HuH-7 (cell line): ENCODE data around the gene PDE9A.

ENCODE experiments used
- DNase-seq: peaks from one replicate; pipeline ENCODE4 v3.0.0; 2011; ENCODE audit warnings: low spot score

PDE9A gene

GRCh38 chr21:42672699-42673458 is 19.5 kb downstream of the PDE9A start:
- no peak for DNase-seq

GRCh38 chr21:42673633-42674328 is 20.4 kb downstream of the PDE9A start:
- no peak for DNase-seq

DNA sequence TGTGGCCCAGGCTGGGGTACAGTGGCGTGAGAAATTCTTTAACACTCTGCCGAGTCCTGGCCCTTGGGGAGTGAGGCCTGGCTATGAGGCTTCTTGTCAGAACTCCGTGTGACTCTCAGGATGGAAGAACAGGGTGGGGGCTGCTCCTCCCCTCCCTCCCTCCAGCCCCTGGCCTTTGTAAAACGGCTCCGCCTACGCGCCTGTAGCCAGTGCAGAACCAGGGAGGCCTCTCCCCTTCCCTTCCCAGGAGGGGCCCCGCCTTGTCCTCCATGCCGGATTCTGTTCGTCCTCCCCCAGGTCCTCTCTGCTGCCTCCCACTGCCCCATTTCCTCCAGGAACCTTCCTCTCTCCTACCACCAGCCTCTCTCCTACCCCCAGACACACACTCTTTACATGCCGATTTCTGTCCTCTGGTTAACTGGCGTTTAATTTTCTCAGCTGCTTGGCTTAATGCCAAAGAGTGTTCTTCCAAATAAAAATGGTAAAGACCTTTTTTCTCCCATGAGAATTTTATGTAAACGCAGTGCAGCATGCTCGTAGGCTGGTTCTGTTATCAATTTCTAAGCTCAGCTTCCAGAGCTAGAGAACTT is 21.0 kb downstream of the PDE9A start:
- no peak for DNase-seq

DNA sequence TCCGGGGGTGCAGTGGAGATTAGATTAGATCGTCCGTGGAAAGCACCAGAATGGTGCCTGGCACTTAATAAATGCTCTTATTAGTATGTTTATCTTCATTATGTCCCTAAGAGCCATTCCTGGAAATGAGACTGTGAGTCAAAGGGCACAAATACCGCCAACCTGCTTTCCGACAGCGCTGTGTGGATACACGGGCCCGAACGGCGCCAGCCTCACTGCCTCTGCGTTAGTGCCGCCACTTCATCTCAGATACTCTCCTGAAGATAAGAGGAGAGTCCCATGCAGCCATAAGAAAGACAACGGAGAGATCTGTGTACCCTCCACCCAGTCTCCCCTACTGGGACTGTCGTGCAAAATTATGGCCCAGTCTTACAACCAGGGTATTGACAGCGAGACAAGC is 22.0 kb downstream of the PDE9A start:
- no peak for DNase-seq

DNA sequence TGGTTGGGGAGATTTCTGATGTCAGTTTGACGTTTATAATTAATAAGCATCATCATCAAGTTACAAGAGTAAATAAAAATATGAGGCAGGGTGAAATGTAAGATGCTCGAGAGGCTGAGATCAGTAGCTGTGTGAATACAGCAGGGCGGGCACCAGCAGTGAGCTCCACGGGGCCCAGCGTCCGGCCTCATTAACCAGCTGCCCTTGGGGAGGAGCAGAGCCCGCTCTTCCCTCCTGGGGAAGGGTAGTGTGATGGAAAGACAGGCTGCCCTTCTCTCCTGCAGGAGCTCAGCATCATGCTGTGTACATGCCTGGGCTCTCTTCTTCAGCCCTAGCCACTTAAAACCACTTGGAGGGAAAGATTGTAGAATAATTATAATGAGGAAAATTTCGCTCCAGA is 23.4 kb downstream of the PDE9A start:
- DNase-seq: no peak

GRCh38 chr21:42677339-42678321 is 24.2 kb downstream of the PDE9A start:
- DNase-seq: no peak

GRCh38 chr21:42678618-42679295 is 25.3 kb downstream of the PDE9A start:
- DNase-seq: no peak

- DNase-seq: no peak
Measured at GRCh38 chr21:42679319-42680057, 26.1 kb downstream of the PDE9A start.

DNA sequence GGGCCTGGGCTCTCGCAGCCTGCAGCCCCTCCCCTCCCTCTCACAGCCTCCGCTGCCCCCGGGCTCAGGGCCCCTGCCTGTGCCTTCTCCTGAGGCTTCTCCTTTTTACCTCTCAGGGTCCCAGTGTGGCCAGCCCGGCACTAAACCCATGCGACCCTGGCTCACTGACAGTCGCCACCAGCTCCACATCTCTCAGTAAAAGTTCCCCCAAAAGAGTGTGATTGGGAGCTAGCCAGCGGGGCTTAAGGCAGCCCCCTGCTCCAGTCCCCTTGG is 26.6 kb downstream of the PDE9A start:
- DNase-seq: no peak

- DNase-seq: no peak
Measured at GRCh38 chr21:42680429-42680828, 27.0 kb downstream of the PDE9A start.

DNA sequence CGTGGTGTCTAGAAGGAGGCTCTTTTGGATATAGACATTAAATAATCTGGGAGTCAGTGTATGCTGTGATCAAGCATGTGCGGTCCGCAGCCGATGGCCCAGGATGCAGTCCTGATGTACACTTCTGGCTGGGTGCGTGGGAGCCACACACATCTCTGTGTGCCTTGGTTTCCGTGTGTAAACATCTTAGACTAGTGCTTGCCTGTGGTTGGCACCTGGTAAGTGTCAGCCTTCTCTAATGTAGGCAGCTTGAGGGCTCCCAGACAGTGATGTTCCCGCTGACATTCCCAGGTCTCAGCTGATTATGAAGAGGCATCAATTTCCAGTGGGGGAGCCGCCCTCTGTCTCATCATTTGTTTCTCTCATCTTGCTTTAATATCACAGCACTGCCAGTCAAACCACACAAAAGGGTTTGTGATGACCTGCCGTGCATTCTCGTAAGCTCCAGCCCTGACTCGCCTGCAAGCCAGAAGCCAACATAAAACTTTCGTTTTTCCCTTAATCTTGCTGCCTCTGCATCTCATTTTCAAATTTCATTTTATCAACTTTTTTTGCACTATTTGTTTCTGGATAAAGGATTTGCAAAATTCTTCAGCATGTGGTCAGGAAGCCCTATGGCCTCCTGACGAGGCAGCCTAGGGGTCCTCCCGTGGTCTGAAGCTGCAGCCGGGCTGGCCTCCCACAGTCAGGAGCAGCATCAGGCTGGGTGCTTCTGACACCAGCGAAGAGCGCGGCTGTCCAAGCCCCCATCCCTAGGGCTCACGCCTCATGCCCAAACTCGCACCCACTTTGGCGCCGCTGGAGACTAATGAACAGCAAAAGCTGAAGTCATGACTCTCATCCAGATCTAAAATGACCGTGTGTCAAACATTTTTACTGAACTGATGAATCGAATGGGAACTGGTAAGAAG is 28.1 kb downstream of the PDE9A start:
- no peak for DNase-seq

DNA sequence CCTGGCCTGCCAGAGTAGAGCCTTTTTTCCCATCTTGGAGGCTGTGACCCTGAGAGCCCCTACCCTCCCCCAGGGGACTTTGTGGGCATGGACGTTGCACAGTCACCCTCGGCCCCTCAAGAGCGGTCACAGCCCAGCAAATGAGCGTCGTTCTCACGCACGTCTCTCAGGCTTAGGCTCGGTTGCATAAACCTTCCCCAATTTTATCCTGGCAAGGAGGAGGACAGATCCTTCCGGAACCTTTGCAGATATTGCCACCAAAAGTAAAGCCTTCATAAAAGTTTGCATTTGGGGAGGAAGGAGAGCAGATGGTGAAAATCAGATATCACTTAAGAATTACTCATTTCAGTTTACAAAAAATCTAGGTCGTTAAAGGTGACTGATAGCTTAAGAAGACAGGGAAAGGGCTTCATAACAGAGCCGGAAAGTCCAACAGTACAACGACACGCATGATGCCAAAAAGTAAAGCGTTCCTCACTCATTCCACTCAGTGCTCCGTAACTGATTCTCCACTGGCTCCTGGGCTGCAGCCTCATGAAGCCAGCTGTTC is 29.3 kb downstream of the PDE9A start:
- no peak for DNase-seq

GRCh38 chr21:42683371-42684108 is 30.1 kb downstream of the PDE9A start:
- DNase-seq: no peak

DNA sequence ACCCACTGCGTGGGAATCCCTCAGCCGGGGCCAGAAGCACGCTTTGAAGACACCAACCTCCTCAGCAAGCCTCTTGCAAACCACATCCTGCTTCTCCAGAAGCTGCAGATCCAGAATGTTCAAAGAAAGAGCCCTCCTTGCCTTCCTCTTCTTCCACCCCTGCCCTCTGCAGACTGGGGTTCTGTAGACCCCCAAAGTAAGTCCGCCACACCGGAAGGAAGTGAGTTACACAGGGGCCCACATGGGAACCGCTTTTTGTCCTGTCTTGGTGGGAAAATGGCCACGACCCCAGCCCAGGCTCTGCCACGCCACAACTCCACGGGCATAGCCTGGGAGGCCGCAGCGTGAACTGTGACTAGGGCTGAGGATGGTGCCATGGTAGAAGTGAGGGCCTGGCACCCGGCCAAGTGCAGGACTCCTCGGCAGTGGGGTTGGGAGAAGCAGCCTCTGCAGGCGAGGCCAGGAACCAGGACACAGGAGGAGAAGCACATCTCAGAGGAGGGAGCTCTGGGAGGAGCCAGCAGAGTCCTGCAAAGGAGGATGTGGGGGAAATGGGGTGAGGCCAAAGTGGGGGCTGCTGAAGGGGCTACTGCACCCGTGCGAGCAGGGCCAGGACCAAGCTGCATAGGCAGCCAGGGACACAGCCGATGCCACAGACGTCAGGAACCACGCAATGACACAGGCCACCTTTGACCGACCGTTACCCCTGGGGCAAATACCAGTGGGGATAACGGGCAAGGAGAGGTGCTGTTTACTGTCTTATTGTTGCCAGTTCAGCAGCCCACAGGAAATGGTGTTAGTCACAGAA is 30.9 kb downstream of the PDE9A start:
- no peak for DNase-seq

DNA sequence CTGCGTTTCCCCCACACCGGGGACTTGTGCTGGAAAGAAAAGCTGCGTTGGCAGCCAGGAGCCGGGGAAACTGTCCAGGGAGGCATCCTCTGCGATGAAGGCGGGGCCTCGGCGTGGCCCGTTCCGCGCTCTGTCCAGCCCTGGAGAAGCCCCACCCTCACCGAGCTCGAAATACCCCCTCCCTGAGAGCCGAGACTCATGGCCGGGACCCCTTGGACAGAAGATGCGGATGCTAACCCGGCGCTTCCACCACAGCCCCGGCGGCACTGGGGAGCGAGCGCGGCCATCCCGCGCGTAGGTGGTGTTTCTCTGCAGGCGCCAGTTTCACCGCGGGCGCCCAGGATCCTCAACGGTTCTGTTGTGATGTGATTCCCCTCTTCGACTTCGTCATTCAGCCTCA is 31.6 kb downstream of the PDE9A start:
- no peak for DNase-seq

DNA sequence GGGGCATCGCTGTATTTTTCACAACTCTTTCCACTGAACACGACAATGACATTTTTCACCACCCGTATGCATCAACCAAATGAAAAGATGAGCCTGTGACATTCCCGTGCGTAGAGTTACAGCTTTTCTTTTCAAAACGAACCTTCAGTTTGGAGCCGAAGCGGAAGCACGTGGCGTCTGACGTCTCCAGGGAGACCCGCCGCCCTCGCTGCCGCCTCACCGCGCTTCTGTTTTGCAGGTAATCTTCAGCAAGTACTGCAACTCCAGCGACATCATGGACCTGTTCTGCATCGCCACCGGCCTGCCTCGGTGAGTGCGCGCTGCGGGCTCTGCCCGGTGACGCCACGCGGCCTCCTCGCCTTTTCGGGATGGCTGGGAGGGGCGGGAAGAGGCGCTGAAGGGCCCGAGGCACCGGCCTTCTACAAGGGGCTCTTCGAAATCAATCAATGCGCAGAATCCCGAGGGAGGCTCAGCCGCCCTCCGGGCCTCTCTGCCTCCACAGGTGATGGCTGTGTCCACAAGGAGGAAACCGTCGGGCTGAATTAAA is 32.6 kb downstream of the PDE9A start:
- no peak for DNase-seq

DNA sequence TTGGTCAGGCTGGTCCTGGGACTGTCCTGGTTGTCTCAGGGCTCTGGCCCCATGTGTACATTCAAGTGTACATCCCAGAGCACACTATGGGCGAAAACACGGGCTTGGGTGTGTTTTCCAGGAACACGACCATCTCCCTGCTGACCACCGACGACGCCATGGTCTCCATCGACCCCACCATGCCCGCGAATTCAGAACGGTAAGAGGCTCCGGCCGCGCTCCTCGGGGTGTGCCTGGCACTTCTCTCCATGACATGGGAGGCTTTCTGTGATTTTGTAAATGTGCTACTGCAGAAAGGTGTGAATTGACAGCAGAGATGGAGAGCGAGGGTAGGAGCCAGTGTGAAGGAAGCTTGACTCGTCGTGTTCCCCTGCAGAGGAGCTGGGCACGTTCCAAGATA is 34.4 kb downstream of the PDE9A start:
- no peak for DNase-seq
